NCI-H510A treated with DMSO at 0.1 percent for 48 hours (cell line): ENCODE measurements around the gene PRCD.

Experiments used
- DNase-seq: peaks from one replicate; lab custom pipeline; 2025; lab: John Stamatoyannopoulos, UW

PRCD gene

DNA sequence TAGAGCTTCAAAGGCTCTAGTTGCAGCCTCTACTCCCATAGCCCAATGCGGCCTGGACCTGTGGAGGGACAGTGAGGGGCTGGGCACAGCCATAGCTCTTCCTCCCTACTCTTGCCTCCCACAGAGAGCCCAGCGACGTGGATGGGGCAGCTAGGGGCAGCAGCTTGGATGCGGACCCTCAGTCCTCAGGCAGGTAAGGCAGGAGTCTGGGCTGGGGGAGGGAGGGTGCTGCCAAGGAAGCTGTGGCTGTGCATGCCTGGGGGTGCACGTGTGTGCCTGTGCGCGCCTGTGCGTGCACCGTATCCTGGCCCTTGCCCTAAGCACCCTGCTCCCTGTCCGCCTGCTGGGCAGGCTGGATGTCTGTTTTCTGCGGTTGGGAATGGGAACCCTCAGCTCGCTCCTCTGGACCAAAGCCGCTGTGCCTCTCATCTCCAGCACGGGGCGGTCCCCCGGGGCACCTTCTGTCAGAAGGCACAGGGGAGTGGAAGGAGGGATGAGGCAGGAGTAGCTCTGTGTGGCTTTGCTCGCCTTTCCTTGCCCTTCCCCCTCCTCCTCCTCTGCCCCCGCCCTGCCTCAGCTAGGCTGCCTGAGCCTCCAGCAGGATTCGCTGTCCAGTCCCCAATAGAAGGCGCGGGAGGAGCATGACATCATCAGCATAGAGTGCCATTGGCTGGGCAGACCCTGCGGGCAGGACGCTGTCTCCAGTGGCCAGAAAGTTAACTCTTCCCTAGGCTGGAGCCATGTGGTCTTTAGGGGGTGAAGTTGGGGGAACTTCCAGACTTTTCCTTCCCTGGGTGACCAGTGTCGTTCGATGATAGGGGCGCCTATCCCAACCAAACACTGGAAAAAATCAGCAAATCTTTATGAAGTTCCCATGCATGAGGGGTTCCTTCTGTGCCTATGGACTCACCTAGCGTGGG lies 797 bp downstream of the PRCD start:
- peak; percentile 97 for DNase-seq

- no peak for DNase-seq
Measured at GRCh38 chr17:76541739-76542454, 2.1 kb downstream of the PRCD start.

DNA sequence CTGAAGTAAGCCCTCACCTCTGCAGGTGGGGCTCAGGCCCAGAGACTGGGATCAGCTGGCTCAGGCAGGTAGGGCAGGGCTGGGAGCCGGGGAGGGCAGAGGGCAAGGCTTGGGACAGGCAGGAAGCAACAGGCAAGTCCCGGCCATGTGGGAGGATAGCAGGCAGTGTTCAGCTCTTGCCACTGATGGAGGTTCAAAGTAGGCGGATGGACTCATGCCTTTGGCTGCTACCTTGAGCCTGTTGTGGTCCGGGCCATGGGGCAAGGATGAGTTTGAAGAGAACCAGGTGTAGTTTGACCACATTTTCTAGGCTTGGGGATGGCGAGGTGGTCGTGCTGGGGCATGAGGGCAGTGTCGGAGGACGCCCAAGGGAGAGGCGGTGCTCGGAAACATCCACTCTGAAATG lies 2.7 kb downstream of the PRCD start:
- DNase-seq = no peak

DNA sequence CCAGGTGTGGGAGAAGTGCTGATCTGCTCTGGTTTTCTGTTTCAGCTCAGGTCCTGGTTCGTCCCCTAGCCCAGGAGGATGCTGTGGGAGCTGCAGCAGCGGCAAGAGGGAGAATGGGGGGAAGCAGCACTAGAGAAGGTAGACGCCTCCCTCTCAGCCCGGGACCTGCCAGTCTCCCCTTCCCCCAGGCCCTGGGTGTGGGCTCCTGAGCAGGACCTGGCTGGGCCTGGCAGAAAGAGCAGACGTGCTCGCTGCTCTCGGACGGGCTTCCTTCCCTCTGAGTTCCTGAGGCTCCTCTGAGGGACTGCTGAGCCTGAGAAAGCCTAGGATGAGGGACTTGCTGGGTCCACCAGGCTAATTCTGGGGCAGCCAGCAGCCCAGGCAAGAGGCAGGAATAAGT lies 3.1 kb downstream of the PRCD start:
- DNase-seq = no peak

DNA sequence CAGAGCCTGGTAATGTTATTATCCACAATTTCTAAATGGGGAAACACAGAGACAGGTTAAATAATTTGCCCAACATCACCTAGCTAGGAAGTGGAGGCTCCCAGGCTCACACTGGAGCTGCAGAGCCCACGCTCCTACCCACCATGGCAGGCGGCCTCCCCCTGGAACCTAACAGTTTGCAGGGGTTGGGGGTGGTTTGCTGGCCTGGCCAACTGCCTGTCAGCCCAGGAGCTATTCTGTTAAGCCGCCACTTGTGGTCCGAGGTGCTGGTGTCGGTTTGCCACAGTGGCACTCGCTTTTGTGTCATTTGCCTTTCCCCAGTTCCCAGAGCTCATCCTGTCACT lies 3.6 kb downstream of the PRCD start:
- no peak for DNase-seq

- DNase-seq = no peak
Measured at GRCh38 chr17:76543826-76544545, 4.1 kb downstream of the PRCD start.

DNA sequence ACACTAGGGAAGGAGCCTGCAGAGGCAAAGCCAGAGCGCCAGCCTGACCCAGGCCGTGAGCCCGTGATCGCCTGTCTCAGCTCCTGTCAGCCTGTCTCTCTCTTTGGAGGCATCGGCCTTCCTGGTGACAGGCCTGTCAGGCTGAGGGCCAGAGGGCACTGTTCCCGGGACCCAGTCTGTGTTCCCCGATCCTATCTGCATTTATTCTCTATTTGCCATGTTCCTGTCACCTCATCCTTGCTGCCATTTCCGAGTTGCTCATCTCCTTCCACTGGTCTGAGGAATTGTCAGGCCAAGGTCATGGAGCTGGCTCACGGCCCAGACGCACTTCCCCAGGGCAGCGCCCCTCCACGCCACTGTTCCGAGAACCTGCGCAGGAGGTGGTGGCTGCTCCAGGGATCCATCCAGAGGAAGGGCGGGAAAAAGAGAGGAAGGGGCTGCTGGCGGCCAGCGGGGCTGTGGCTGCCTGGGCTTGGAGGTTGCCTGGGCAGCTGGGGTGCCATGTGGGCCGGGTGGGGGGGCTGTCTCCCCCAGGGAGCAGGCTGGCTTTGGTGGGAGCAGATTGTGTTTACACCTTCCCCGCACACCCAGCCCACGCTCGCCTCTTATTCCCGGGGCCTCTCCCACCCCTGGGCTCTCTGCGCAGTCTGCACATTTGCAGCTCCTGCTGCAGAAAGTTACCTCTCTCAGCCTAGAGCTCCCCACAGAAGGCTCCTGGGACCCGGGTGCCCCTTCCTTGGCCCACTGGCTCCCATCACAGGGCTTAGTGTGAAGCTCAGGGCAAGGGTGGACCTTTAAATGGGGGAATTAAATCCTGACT lies 4.9 kb downstream of the PRCD start:
- DNase-seq = no peak

- DNase-seq = no peak
Measured at GRCh38 chr17:76545918-76546555, 6.2 kb downstream of the PRCD start.

DNA sequence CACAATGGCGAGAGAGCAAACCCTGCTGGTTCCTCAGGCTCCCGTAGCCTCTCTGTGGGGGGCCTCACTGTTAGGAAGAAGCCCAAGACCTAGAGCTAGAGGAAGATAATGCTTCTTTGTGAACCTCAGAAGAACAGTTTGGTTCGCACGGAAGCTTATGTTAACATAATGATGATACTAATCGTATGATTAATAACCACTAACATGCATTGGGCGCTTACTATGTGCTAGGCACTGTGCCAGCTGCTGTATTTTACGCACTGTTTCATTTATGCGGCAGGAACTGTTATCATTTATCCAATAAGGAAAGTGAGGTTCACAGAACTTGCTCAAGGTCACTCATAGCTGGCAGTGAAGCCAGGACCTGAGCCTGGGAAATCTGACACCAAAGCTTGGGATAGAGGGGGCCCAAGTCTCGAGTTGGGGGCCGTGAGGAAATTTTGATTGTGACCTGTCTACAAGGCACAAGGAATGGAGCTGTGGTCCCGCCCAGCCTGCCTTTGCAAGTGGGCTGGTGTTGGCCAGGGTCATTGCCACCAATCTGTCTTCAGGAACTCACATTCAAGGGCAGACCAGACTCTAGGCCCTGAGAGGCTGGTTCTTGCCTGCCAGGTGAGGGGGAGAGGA lies 6.8 kb downstream of the PRCD start:
- DNase-seq = no peak

GRCh38 chr17:76547183-76547641 lies 7.4 kb downstream of the PRCD start:
- DNase-seq = no peak

GRCh38 chr17:76547642-76548202 lies 7.9 kb downstream of the PRCD start:
- no peak for DNase-seq

GRCh38 chr17:76548378-76549214 lies 8.8 kb downstream of the PRCD start:
- no peak for DNase-seq

GRCh38 chr17:76549215-76549518 lies 9.3 kb downstream of the PRCD start:
- no peak for DNase-seq

- no peak for DNase-seq
Measured at GRCh38 chr17:76549539-76549938, 9.7 kb downstream of the PRCD start.

- peak; percentile 46 for DNase-seq
Measured at GRCh38 chr17:76550712-76551615, 11.1 kb downstream of the PRCD start.

GRCh38 chr17:76551685-76552084 lies 11.8 kb downstream of the PRCD start:
- DNase-seq = peak; percentile 47

DNA sequence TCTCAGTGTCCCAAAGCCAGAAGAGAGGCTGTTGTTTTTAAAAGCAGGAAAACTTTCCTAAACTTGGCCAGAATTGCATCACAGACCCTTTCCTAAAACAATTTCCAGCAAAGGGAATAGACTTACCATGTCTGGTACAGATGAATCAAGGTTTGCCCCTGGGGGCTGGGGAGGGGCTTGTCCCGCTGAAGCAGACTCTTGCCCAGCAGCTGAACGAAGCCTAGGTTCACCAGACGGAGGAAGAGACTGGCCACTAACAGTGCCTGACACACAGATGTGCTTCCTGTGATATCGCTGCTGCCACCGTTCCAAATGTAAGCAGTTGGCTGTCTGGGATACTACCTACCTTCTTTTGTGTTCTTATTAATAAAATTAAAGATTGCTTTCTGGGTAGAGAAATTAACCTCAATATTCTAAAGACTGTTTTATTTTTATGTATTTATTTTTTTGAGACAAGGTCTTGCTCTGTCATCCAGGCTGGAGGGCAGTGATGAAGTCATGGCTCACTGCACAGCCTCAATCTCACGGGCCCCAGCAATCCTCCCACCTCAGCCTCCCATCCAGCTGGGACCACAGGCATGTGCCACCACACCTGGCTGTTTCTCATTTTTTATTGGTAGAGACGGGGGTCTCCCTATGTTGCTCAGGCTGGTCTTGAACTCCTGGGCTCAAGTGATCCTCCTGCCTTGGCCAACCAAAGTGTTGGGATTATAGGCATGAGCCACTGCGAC lies 13.5 kb downstream of the PRCD start:
- DNase-seq = no peak

- DNase-seq = no peak
Measured at GRCh38 chr17:76554131-76554530, 14.3 kb downstream of the PRCD start.
